ENCODE data around the gene RAB11B.
"Not testable (repeated sequence)": the region's sequence is repeated elsewhere in the genome, so short reads cannot be mapped to it uniquely, and the experiment has no call there.

Gene RAB11B

DNA sequence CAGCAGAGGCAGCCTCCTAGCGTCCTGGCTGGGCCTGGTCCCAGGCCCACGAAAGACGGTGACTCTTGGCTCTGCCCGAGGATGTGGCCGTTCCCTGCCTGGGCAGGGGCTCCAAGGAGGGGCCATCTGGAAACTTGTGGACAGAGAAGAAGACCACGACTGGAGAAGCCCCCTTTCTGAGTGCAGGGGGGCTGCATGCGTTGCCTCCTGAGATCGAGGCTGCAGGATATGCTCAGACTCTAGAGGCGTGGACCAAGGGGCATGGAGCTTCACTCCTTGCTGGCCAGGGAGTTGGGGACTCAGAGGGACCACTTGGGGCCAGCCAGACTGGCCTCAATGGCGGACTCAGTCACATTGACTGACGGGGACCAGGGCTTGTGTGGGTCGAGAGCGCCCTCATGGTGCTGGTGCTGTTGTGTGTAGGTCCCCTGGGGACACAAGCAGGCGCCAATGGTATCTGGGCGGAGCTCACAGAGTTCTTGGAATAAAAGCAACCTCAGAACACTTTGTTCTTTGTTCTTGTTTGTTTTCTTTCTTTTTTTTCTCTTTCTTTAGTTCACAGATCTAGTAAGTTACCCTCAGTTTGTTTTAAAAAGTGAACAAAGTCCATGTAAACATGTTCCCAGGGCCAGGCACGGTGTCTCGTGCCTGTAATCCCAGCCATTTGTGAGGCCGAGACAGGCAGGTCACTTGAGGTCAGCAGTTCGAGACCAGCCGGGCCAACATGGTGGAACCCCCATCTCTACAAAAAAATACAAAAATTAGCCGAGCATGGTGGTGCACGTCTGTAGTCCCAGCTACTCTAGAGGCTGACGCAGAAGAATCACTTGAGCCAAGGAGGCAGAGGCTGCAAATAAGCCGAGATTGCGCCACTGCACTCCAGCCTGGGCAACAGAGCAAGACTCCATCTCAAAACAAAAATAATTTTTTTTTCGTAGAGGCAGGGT lies 16.0 kb upstream of the RAB11B start:
- WGBS, result 92% methylated on average over 26 of the region's 26 CpGs

DNA sequence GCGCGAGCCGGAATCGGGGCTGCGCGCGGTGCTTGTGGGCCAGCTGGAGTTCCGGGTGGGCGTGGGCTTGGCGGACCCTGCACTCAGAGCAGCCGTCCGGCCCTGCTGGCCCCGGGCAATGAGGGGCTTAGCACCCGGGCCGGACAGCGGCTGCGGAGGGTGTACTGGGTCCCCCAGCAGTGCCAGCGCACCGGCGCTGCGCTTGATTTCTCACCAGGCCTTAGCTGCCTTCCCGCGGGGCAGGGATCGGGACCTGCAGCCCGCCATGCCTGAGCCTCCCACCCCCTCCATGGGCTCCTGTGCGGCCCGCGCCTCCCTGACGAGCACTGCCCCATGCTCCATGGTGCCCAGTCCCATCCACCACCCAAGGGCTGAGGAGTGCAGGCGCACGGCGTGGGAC lies 14.4 kb upstream of the RAB11B start:
- not testable (repeated sequence) for H3K36me3 ChIP-seq (ENCODE audit: insufficient read depth, low read length); H3K4me1 ChIP-seq (ENCODE audit: insufficient read depth, low read length); H3K9ac ChIP-seq (ENCODE audit: low read depth, low read length); H3K4me3 ChIP-seq (ENCODE audit: low read length); H3K9me3 ChIP-seq (ENCODE audit: insufficient read depth, low read depth, low read length); H3K27ac ChIP-seq (ENCODE audit: low read depth, low read length); H3K27me3 ChIP-seq (ENCODE audit: insufficient read depth, low read length)
- 98% methylated on average over 32 of the region's 32 CpGs for WGBS

More for the DNA sequence above, 16.0 kb upstream of the RAB11B start:
- Histone ChIP-seq H3K4me1 (ENCODE audit: insufficient read depth, low read length) (no peaks in the 10 kb centered on the region), H3K4me3 (ENCODE audit: low read length) (no peak overlapping the region), H3K27me3 (ENCODE audit: insufficient read depth, low read length) (no peaks in the 10 kb centered on the region), H3K27ac (ENCODE audit: low read depth, low read length) (no peak overlapping the region), H3K9me3 (ENCODE audit: insufficient read depth, low read depth, low read length) (no peaks in the 10 kb centered on the region; the same call in 1 of the 2 replicates), H3K9ac (ENCODE audit: low read depth, low read length) (no peak overlapping the region), H3K36me3 (ENCODE audit: insufficient read depth, low read length) (peaks cover 9% of the 10 kb centered on the region; the same call in 1 of the 2 replicates)

- not testable (repeated sequence) for H3K9me3 ChIP-seq (ENCODE audit: insufficient read depth, low read depth, low read length); H3K36me3 ChIP-seq (ENCODE audit: insufficient read depth, low read length); H3K27me3 ChIP-seq (ENCODE audit: insufficient read depth, low read length); H3K4me1 ChIP-seq (ENCODE audit: insufficient read depth, low read length); H3K9ac ChIP-seq (ENCODE audit: low read depth, low read length); H3K27ac ChIP-seq (ENCODE audit: low read depth, low read length); H3K4me3 ChIP-seq (ENCODE audit: low read length)
- 94% methylated on average over 9 of the region's 10 CpGs for WGBS
Observed at GRCh38 chr19:8376373-8376974, 13.7 kb upstream of the RAB11B start.

DNA sequence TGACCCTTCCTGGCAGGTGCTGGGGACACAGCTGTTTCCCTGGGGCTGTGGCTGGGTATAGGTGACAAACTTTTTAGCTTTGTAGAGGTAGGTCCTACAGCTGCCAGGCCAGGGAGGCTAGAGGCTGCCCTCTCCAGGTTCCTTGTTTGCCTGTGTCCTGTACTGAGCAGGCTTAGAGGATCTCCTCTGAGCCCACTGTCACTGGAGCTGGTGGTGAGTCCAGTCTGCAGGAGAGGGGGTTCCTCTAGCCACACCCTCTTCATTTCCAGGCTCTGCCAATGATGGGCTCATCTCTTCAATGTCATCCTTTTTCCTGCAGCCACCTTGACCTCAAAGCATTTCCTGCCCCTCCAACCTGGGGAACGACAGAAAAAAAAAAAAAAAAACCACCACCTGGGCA lies 12.6 kb upstream of the RAB11B start:
- Histone ChIP-seq H3K27ac (ENCODE audit: low read depth, low read length) (no peak overlapping the region), H3K9me3 (ENCODE audit: insufficient read depth, low read depth, low read length) (no peaks in the 10 kb centered on the region; the same call in 1 of the 2 replicates), H3K9ac (ENCODE audit: low read depth, low read length) (no peak overlapping the region), H3K4me1 (ENCODE audit: insufficient read depth, low read length) (peaks cover 6% of the 10 kb centered on the region; the same call in 1 of the 2 replicates), H3K36me3 (ENCODE audit: insufficient read depth, low read length) (peaks cover 1% of the 10 kb centered on the region; the same call in 1 of the 2 replicates), H3K27me3 (ENCODE audit: insufficient read depth, low read length) (no peaks in the 10 kb centered on the region), H3K4me3 (ENCODE audit: low read length) (no peak overlapping the region)
- 92% methylated on average over 1 of the region's 1 CpG for WGBS

GRCh38 chr19:8379156-8379891 lies 10.8 kb upstream of the RAB11B start:
- WGBS, result 96% methylated on average over 13 of the region's 13 CpGs
- H3K27ac ChIP-seq (ENCODE audit: low read depth, low read length); H3K9me3 ChIP-seq (ENCODE audit: insufficient read depth, low read depth, low read length); H3K4me1 ChIP-seq (ENCODE audit: insufficient read depth, low read length); H3K4me3 ChIP-seq (ENCODE audit: low read length); H3K9ac ChIP-seq (ENCODE audit: low read depth, low read length); H3K27me3 ChIP-seq (ENCODE audit: insufficient read depth, low read length); H3K36me3 ChIP-seq (ENCODE audit: insufficient read depth, low read length): not testable (repeated sequence)

DNA sequence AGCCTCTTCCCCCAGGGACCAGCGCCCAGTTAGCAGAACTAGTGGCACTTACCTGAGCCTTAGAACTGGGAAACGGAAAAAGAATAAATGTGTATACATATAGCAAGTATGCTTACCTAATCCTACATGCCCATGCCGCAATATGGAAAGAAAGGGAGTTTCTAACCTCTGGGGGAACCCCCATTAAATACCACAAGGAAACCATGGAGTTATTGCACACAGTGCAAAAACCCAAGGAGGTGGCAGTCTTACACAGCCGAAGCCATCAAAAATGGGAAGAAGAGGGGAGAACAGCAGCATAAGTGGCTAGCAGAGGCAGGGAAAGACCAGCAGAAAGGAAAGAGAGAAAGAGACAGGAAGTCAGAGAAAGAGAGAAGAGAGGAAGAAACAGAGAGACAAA lies 5.6 kb upstream of the RAB11B start:
- H3K36me3 ChIP-seq (ENCODE audit: insufficient read depth, low read length); H3K9me3 ChIP-seq (ENCODE audit: insufficient read depth, low read depth, low read length); H3K9ac ChIP-seq (ENCODE audit: low read depth, low read length); H3K4me1 ChIP-seq (ENCODE audit: insufficient read depth, low read length); H3K27ac ChIP-seq (ENCODE audit: low read depth, low read length); H3K4me3 ChIP-seq (ENCODE audit: low read length); H3K27me3 ChIP-seq (ENCODE audit: insufficient read depth, low read length): not testable (repeated sequence)
- 89% methylated on average over 1 of the region's 4 CpGs for WGBS

DNA sequence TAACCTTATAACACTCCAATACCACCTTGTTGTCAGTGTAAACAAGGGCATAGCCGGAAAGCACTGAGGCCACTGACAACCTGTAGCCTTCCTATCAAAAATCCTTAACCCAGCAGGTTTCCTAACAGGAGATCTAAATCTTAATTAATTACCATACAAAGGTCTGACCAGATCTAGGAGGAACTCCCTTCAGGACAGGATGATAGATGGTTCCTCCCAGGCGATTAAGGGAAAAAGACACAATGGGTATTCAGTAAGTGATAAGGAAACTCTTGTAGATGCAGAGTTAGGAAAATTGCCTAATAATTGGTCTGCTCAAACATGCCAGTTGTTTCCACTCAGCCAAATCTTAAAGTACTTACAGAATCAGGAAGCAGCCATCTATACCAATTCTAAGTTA lies 5.1 kb upstream of the RAB11B start:
- H3K4me1 ChIP-seq (ENCODE audit: insufficient read depth, low read length); H3K9ac ChIP-seq (ENCODE audit: low read depth, low read length); H3K27me3 ChIP-seq (ENCODE audit: insufficient read depth, low read length); H3K36me3 ChIP-seq (ENCODE audit: insufficient read depth, low read length); H3K9me3 ChIP-seq (ENCODE audit: insufficient read depth, low read depth, low read length); H3K4me3 ChIP-seq (ENCODE audit: low read length); H3K27ac ChIP-seq (ENCODE audit: low read depth, low read length): not testable (repeated sequence)
- 86% methylated on average over 2 of the region's 2 CpGs for WGBS

GRCh38 chr19:8385566-8385965 lies 4.6 kb upstream of the RAB11B start:
- not testable (repeated sequence) for H3K9ac ChIP-seq (ENCODE audit: low read depth, low read length); H3K27ac ChIP-seq (ENCODE audit: low read depth, low read length); H3K4me1 ChIP-seq (ENCODE audit: insufficient read depth, low read length); H3K27me3 ChIP-seq (ENCODE audit: insufficient read depth, low read length); H3K9me3 ChIP-seq (ENCODE audit: insufficient read depth, low read depth, low read length); H3K36me3 ChIP-seq (ENCODE audit: insufficient read depth, low read length); H3K4me3 ChIP-seq (ENCODE audit: low read length)
- WGBS, result 98% methylated on average over 3 of the region's 3 CpGs

- H3K36me3 ChIP-seq (ENCODE audit: insufficient read depth, low read length); H3K4me1 ChIP-seq (ENCODE audit: insufficient read depth, low read length); H3K4me3 ChIP-seq (ENCODE audit: low read length); H3K9me3 ChIP-seq (ENCODE audit: insufficient read depth, low read depth, low read length); H3K27me3 ChIP-seq (ENCODE audit: insufficient read depth, low read length); H3K27ac ChIP-seq (ENCODE audit: low read depth, low read length); H3K9ac ChIP-seq (ENCODE audit: low read depth, low read length): not testable (repeated sequence)
- WGBS, result 86% methylated on average over 9 of the region's 9 CpGs
Observed at GRCh38 chr19:8386419-8386818, 3.7 kb upstream of the RAB11B start.

GRCh38 chr19:8386990-8387389 lies 3.2 kb upstream of the RAB11B start:
- Histone ChIP-seq H3K9me3 (ENCODE audit: insufficient read depth, low read depth, low read length) (no peaks in the 10 kb centered on the region), H3K27ac (ENCODE audit: low read depth, low read length) (no peak overlapping the region), H3K36me3 (ENCODE audit: insufficient read depth, low read length) (no peaks in the 10 kb centered on the region; the same call in 1 of the 2 replicates), H3K4me3 (ENCODE audit: low read length) (no peak overlapping the region), H3K9ac (ENCODE audit: low read depth, low read length) (no peak overlapping the region), H3K4me1 (ENCODE audit: insufficient read depth, low read length) (peaks cover 8% of the 10 kb centered on the region; the same call in 1 of the 2 replicates), H3K27me3 (ENCODE audit: insufficient read depth, low read length) (no peaks in the 10 kb centered on the region)
- 87% methylated on average over 4 of the region's 4 CpGs for WGBS

Data from HUES64 (cell line).